Measurements from ENCODE around the gene PTPRG.

PTPRG gene

DNA sequence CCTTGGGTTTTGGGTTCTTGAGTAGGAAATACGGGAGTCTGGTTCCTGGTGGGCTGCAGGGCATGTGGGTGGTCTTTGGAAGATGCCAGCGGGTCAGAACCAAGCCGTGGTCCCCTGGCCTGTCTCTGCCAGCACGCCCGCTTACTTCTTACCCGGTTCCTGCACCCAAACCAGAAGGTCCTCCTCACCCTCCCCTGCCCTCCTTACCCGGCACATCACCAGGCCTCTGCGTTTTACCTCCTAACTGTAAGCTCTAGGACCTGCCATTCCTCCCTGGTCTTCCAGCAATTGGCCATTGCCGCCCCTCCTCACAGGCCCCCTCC, 628.0 kb downstream of the PTPRG start:
- no peak overlapping the region for H3K4me3 ChIP-seq (ENCODE audit: low read length)
- TF ChIP-seq ZNF274 (IDR thresholded peaks at IDR 0.05; ENCODE audit: low read depth, low read length) = no peak

DNA sequence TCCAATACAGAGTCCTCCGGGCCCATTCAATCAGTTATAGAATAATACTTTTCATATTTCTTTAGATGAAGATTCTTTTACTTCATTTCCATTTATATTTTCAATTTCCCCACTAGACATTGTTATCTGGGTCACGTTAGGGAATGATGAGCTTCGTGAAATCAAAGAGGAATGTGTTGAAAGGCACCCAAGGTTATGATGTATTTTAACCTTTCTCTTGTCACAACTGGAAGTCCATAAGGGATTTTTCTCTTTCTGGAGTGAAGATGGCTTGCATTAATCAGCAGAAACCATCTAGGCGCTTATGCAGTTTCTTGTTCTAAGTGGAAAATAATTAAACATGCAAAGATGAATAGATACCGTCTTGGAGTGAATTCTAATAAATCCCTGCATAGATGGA, 631.5 kb downstream of the PTPRG start:
- no peak for TF ChIP-seq ZNF274 (IDR thresholded peaks at IDR 0.05; ENCODE audit: low read depth, low read length)
- no peak overlapping the region for H3K4me3 ChIP-seq (ENCODE audit: low read length)

DNA sequence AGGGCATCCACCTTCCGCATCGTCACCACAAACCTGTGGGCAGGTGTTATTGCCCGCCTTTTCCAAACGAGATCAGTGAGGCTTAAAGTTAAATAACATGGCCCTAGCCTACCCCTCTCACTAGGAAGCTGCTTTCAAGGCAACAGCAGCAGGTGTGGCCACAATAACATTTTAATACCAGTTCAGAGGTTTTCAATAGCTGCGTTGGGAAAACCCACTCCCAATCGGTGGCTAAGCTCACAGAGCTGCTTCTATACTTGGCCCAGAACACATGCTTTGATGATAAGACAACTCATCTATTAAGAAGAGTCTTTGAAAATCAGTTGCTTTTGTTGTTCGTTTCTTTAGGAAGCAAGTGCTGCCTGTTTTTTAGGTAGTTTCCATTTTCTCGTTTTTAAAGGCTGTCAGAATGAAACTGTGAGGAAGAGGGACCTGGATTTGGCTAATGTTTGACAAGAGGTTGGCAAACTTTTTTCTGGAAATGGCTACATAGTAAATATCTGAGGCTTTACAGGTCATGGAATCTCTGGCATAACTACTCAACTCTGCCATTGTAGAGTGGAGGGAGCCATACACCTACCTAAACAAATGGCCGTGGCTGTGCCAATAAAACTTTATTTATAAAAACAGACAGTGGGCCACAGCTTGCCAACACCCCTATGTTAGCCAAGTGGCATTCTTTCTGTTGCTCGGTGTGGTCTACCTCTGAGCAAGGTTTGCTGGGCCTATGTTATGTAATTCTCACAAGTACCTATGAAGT, 632.4 kb downstream of the PTPRG start:
- no peak overlapping the region for H3K4me3 ChIP-seq (ENCODE audit: low read length)
- TF ChIP-seq ZNF274 (IDR thresholded peaks at IDR 0.05; ENCODE audit: low read depth, low read length) = no peak

DNA sequence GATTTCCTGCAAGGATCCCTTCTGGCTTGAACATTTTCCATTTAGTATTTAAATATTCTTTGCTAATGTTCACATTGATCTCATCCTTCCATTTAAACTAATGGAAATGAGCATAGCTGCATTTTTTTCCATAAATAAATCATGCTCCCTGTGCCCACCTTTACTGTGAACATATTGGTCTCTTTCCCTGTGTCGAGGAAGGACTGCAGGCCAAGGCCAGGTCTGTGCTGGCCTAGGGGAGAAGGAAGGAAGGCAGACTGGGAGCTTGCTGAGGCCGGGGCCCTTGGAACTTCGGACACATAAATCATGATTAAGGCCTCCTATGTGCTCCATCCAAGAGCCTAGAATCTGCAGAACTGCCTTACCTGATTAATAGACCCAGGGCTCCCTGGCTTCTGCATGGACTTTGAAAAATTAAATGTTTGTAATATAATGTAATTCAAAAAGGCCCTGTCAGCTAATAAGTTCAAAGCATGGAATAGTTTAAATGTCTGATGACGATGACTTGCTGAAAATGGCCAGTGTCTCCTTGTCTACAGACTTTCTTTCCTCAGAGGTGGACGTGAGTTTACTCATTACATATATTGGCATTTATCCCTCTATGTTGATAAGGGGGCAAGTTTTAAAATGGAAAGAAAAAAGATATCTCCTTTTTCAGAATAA, 636.1 kb downstream of the PTPRG start:
- no peak overlapping the region for H3K4me3 ChIP-seq (ENCODE audit: low read length)
- TF ChIP-seq ZNF274 (IDR thresholded peaks at IDR 0.05; ENCODE audit: low read depth, low read length) = no peak

DNA sequence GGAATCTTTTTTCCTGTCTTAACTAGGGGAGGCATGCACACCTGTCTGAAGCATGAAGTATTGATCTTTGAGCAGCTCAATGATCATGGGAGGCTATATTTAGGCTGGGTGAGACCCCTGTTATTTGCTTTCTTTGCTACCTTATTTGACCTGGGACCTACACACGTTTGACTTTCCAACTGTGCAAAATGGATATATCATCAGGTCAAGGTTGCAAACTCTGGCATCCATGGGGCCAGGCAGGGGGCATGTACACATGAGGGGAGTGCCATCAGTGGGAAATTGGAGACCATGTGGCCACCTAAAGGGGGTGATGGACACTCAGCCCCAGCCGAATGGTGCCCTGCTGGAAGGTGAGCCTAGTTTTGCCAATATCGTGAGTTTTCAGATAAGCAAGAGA, 637.8 kb downstream of the PTPRG start:
- no peak for TF ChIP-seq ZNF274 (IDR thresholded peaks at IDR 0.05; ENCODE audit: low read depth, low read length)
- no peak overlapping the region for H3K4me3 ChIP-seq (ENCODE audit: low read length)

DNA sequence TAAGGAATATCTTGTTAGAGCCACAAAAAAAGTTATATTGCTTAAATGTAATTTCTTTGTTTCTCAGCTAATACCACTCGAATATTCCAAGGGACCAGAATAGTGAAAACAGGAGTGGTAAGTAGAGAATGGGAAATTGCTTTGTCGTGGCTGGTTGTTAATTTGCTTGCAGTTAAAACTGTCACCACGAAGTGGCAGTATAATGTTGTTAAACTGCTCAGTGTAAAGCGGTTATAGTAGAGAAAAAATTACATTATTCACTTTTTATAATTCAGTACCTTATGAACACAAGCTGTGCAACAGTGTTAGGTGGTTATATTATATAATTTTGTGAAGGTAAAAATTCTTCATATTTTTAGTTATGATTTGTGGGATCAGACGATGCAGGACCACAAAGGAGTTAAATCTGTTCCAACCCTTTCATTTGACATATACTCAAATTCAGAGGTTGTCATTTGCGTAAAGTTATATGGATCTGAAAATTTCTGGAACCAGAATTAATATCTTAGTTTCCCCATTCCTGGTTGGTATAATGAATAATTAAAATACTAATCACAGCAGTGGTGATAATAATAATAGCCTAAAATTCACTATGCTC, 640.2 kb downstream of the PTPRG start:
- TF ChIP-seq ZNF274 (IDR thresholded peaks at IDR 0.05; ENCODE audit: low read depth, low read length) = no peak
- no peak overlapping the region for H3K4me3 ChIP-seq (ENCODE audit: low read length)

DNA sequence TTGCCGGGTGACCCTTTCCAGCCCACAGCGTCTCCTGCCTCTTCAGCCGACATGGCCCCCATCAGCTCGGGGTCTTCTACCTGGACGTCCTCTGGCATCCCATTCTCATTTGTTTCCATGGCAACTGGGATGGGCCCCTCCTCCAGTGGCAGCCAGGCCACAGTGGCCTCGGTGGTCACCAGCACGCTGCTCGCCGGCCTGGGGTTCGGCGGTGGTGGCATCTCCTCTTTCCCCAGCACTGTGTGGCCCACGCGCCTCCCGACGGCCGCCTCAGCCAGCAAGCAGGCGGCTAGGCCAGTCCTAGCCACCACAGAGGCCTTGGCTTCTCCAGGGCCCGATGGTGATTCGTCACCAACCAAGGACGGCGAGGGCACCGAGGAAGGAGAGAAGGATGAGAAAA, 641.8 kb downstream of the PTPRG start:
- no peak overlapping the region for H3K4me3 ChIP-seq (ENCODE audit: low read length)
- no peak for TF ChIP-seq ZNF274 (IDR thresholded peaks at IDR 0.05; ENCODE audit: low read depth, low read length)

DNA sequence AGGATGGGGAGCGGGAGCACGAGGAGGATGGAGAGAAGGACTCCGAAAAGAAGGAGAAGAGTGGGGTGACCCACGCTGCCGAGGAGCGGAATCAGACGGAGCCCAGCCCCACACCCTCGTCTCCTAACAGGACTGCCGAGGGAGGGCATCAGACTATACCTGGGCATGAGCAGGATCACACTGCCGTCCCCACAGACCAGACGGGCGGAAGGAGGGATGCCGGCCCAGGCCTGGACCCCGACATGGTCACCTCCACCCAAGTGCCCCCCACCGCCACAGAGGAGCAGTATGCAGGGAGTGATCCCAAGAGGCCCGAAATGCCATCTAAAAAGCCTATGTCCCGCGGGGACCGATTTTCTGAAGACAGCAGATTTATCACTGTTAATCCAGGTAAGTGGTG, 642.2 kb downstream of the PTPRG start:
- no peak for TF ChIP-seq ZNF274 (IDR thresholded peaks at IDR 0.05; ENCODE audit: low read depth, low read length)
- H3K4me3 ChIP-seq (ENCODE audit: low read length) = no peak overlapping the region

DNA sequence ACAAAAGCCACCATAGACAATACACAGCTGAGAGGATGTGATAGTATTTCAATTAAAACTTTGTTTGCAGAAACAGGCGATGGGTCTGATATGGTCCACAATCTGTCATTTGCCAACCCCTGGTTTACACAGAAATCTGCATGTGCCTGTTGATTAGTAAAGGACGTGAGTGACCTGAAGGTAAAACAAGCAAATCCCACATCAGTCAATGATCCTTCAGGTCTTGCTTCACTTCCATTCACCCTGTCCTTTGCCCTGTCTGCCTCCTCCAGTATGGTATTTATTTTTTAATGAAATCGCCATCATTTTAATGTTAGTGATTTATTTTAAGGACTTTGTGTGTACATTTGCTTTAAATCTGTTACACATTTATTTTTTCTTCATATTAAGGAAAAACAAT, 645.8 kb downstream of the PTPRG start:
- no peak overlapping the region for H3K4me3 ChIP-seq (ENCODE audit: low read length)
- no peak for TF ChIP-seq ZNF274 (IDR thresholded peaks at IDR 0.05; ENCODE audit: low read depth, low read length)

DNA sequence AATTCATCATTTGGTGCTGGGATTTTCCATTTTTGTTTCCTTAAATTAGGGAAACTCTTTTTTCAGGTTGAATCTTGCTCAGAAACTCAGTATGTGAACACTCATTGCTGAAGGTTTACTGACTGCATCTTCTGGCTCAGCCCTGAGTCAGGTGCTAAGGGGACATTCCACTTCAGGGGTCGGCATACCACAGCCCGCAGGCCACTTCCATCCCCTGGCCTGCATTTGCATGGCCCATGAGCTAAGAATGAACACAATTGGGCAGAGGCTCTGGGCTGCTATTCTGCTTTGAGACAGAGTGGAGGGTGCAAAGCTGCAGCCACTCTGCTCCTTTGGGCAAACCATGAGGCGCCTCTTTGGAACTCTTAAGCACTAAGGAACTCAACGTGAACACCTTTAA, 647.0 kb downstream of the PTPRG start:
- no peak for TF ChIP-seq ZNF274 (IDR thresholded peaks at IDR 0.05; ENCODE audit: low read depth, low read length)

DNA sequence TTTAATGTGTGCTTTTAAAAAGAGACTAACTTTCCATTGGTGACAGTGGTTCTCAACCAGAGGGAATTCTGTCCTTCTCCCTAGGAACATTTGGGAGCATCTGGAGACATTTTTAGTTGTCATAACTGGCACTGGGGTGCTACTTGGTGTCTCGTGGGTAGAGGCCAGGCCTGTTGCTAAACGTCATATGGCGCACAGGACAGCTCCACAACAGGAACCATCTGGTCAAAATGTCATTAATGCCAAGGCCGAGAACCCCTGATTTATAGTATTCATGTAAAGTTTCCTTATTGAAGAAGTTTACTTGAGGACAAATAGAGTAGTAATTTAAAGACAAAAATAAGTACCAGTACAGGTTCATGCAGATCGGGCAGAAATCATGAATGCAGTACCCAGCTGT, 647.7 kb downstream of the PTPRG start:
- TF ChIP-seq ZNF274 (IDR thresholded peaks at IDR 0.05; ENCODE audit: low read depth, low read length) = no peak
- H3K4me3 ChIP-seq (ENCODE audit: low read length) = no peak overlapping the region

More for the DNA sequence above, 647.0 kb downstream of the PTPRG start:
- no peak overlapping the region for H3K4me3 ChIP-seq (ENCODE audit: low read length)

DNA sequence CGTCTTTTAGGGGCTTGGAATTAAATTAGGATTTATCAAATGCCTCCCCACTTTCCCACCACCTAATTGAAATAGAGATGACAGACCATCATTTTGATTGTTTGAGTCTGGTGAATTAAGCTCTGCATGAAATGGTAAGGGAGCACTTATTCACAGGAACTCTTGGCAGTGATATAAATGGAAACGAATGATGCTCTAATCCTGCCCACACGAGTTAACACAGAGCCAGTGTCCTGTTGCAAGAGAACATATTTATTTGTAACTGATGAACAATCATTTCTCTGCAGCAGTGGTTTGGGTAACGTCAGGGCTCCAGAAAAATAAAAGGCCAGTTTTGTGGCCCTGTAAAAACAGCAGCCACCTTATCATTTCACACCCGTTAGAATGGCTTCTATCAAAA, 648.6 kb downstream of the PTPRG start:
- no peak overlapping the region for H3K4me3 ChIP-seq (ENCODE audit: low read length)
- TF ChIP-seq ZNF274 (IDR thresholded peaks at IDR 0.05; ENCODE audit: low read depth, low read length) = no peak

DNA sequence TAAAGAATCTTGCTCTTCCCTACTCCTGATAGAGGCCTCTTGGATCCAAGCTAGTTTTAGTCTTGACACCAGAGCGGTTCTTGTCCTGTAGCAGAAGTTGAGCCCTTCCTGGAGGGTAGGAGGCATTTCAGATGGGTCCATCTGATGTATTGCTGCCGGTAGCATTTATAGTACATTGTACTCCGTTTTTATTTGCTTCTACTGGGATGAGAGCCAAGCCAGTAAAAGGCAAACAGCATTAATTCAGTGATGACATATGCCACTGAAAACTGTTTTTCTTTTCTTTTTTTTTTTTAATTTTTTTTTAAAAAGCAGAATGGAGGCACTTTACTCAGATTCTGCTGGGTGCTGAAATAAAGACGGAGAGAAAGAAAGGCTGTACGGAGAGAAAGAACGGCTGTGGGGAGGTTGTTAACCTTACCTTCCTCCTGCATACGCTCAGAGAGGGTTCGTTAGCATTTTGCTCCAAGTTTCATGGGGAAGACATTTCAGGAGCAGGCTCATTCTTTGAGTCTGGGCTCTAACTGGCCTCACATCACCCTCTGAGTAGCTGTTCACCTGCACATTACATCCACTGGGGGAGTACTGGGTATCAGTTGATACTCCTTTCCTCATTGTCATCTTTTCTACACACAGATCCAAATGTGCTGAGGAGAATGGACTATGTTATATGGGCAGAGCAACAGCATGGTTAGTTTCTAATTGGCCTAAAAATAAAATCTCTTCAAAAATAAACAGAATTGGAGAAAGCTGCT, 650.5 kb downstream of the PTPRG start:
- H3K4me3 ChIP-seq (ENCODE audit: low read length) = no peak overlapping the region
- no peak for TF ChIP-seq ZNF274 (IDR thresholded peaks at IDR 0.05; ENCODE audit: low read depth, low read length)

DNA sequence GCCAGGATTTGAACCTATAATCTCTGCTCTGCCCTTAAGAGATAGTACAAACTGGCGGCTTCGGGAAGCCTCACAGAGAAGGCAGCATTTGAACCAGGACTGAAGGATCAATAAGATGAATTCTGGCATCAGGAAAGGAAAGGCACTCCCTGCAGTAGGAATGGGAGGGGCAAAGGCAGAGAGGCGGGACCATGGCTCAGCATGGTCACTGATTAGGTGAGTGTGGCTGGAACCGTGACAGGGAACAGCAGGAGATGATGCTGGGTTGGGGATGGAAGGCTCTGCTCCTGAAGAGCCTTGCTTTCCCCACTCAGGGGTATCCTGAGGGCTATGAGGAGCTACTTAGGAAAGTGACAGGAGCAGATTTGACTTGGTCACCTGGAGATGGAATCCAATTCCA, 653.5 kb downstream of the PTPRG start:
- TF ChIP-seq ZNF274 (IDR thresholded peaks at IDR 0.05; ENCODE audit: low read depth, low read length) = no peak
- no peak overlapping the region for H3K4me3 ChIP-seq (ENCODE audit: low read length)

DNA sequence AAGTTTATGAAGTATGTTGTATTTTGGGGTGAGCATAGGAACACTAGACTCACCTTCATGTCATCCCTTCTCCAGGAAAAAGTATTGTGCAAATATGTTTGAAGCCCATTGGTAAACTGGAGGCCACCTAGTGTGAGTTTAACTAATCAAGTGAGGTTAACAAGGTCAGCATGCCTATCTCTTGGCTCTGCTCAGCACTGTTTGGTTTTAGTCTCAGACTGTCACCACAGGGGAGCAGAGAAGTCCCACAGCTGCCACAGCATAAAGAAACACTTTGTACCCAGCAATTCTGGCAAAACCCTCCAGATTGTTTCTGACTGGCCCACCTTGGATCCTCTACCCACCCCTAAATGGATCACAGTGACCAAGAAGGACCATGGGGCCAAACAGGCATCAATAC, 659.2 kb downstream of the PTPRG start:
- TF ChIP-seq ZNF274 (IDR thresholded peaks at IDR 0.05; ENCODE audit: low read depth, low read length) = no peak
- H3K4me3 ChIP-seq (ENCODE audit: low read length) = no peak overlapping the region
